HG02885 (cell line): ENCODE results near the gene HMCN2.
"Not testable (repeated sequence)": the region's sequence is repeated elsewhere in the genome, so short reads cannot be mapped to it uniquely, and the experiment has no call there.

Experiments used
- ATAC-seq: cut with Tn5 transposase; IDR thresholded peaks from one replicate; pipeline ENCODE4 v1.9.1; 2021; ENCODE audit warnings: mild to moderate bottlenecking; ENCODE audit not compliant: unreplicated experiment, poor library complexity

HMCN2 gene

DNA sequence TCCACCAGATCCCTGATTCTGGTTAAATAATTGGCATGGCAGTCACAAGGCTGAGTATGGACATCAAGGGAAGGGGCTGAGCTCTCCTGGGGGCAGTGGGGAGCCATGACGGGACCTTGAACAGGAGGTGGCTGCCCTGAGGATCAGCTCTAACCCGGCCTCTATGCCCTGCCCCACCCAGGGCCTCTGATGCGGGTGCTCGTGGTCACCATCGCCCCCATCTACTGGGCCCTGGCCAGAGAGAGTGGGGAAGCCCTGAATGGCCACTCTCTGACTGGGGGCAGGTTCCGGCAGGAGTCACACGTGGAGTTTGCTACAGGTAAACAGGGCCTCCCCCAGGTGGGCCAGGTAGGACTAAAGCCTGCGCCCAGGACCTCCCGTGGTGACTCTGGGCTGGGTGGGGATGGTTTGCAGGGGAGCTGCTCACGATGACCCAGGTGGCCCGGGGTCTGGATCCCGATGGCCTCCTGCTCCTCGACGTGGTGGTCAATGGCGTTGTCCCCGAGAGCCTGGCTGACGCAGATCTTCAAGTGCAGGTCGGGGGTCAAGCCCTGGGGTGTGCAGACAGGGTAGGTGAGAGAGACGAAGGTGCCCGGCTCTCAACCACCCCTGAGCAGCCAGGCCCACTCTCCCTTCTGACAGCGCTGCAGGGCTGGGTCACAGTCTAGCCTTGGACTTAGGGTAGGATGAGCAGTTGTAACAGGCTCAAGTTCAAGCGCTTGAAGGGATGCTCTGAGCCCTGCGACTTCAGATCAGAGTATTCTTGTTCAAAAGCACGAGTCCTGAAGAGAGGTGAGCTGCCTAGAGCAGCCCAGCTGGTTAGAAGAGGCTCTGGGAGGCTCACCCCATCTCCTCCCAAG is 159.3 kb downstream of the HMCN2 start:
- no peak for ATAC-seq

DNA sequence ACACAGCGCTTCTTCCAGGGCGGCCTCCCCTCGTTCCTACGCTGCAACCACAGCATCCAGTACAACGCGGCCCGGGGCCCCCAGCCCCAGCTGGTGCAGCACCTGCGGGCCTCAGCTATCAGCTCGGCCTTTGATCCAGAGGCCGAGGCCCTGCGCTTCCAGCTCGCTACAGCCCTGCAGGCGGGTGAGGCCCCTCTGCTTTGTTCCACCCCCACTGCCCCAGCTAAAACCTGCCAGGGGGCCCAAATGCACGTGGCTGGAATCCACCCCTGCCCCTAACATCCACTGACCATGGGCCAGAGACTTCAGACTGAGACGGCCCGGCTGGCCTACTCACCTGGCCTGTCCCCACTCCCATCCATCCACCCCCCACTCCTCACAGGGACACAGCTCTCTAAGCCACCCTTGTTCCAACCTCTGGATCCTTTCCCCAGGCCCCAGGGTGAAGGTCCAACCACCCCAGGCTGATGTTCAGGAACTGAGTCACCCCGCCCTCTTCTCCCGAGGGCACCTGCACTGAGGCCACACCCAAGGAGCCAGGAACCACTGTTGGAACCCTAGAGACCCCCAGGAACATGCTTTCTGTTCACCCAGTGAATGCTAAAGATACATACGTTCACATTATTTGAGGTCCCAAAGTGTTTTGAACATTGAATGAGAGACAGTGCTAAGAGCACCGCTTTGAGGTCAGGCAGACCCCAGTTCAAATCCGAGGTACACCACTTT is 160.3 kb downstream of the HMCN2 start:
- no peak for ATAC-seq

DNA sequence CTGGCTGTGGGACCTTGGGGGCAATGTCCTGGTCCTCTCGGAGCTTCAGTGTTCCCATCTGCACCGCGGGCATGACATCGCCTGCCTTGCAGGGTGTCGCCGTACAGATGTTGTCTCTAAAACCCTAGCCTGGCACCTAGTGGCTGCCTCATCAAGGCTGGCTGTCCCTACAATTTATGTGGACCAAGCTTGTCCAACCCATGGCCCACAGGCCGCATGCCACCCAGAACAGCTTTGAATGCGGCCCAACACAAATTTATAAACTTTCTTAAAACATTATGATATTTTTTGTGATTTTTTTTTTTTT is 160.9 kb downstream of the HMCN2 start:
- no peak for ATAC-seq

DNA sequence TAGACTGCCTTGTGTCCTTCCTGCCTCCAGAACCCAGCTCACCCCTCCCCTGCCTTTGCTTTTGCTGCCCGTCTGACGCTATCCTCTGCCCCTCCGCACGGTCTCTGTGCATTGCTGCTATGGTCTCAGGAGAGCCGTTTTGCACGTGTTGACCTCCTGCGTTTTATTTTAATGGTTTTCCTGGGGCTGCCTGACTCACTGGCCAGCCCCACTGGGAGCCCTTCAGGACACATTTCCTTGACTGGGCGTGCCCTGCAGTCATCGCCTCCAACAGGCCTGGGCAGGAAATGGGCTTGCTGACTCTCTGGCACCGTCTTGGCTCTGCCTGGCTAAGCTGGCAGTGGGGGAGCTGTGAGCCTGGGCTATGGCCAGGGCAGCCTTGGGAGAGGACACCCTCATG is 161.3 kb downstream of the HMCN2 start:
- no peak for ATAC-seq

DNA sequence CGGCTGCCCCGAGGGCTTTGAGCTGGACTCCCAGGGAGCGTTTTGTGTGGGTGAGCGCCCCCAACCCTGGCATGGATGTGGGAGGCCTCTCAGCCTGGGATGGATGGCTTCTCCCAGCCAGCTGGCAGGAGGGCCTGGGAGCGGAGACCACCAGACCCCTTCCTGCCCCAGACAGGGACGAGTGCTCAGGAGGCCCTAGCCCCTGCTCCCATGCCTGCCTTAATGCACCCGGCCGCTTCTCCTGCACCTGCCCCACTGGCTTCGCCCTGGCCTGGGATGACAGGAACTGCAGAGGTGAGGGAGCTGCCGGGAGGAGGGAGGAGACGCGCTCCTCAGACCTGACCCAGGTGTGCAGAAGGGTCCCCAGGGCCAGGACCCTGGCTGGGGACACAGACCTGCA is 161.8 kb downstream of the HMCN2 start:
- ATAC-seq, result no peak

DNA sequence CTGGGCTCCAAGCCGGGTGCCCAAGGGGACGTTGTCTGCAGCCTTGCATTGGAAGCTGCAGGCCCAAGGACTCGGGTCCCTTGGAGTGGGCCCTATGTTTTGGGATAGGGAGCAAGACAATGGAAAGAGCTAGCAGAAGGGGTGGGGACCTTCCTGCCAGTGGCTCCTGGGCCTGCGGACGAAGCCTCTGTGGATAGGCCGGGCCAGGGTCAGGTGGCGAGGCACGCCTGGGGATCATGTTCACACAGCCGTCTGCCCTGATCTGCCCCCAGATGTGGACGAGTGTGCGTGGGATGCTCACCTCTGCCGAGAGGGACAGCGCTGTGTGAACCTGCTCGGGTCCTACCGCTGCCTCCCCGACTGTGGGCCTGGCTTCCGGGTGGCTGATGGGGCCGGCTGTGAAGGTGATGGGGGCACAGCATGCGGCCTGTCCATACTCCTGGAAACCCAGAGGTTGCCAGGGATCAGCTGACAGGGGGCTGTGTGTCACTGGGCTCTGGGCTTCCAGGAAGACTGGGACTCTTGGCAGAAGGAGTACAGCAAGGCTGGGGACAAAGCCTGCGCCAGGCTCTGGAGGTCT is 162.6 kb downstream of the HMCN2 start:
- no peak for ATAC-seq

DNA sequence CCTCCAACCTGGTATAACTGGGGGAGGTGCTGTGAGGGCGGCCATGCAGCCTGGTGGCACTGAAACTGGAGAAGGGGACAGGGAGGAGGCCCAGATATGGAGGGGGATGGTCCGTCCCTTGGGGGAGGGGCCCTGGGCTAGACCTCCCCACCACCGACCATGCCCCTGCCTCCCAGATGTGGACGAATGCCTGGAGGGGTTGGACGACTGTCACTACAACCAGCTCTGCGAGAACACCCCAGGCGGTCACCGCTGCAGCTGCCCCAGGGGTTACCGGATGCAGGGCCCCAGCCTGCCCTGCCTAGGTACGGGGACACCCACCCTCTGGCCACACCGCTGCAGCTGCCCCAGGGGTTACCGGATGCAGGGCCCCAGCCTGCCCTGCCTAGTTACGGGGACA is 163.8 kb downstream of the HMCN2 start:
- ATAC-seq, result no peak

DNA sequence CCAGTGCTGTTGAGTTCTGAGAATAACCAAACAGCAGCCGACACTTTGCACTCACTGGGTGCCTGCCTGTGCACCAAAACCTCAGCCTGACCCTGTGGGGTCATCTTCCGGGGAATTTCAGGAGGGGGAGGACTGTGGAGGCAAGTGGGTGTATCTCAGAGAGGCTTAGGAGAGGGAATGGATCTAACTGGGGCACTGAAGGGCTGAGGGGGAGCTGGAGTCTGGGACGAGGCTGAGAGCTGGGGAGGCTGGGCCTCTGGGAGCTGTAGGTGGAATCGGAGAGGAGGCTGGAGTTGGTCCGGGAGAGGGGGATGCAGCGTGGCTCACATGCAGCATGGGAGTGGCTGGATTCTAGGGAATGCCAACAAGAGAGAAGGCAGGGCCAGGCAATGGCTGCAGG is 164.3 kb downstream of the HMCN2 start:
- no peak for ATAC-seq

DNA sequence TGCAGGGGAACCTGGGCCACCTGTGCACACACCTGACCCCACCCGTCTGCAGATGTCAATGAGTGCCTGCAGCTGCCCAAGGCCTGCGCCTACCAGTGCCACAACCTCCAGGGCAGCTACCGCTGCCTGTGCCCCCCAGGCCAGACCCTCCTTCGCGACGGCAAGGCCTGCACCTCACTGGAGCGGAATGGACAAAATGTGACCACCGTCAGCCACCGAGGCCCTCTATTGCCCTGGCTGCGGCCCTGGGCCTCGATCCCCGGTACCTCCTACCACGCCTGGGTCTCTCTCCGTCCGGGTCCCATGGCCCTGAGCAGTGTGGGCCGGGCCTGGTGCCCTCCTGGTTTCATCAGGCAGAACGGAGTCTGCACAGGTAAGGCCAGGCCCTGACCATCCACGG is 164.7 kb downstream of the HMCN2 start:
- ATAC-seq, result no peak

DNA sequence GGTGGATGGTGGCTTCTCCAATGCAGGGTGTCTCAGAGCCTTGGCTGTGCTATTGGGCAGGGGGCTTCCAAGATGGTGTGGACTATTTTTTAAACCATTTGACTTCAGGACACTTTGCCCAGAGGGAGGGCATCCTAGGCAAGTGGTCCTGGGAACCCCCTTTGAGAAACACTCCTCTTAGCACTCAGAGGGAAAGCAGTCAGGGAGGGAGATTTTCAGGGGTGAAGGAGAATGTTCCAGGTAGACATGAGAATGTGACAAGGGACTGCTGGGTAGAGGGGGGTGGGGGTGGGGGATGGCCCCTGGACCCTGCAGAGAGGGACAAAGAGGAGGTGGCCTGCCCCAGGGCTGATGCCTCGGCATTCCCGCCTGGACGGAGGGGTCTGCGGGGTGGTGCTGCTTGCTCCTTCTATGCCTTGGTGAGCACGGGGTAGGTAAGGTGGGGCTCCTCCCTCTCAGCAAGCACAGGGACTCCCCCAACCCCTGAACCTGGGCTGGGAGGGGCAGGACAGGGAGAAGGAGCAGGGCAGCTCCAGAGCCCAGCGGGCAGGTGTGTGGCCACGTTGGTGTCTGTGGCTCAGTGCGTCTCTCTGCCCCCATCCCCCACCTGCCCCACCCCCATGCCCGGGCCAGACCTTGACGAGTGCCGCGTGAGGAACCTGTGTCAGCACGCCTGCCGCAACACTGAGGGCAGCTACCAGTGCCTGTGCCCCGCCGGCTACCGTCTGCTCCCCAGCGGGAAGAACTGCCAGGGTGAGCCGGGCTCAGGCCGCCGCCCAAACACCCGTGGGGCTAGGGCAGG is 165.4 kb downstream of the HMCN2 start:
- no peak for ATAC-seq

DNA sequence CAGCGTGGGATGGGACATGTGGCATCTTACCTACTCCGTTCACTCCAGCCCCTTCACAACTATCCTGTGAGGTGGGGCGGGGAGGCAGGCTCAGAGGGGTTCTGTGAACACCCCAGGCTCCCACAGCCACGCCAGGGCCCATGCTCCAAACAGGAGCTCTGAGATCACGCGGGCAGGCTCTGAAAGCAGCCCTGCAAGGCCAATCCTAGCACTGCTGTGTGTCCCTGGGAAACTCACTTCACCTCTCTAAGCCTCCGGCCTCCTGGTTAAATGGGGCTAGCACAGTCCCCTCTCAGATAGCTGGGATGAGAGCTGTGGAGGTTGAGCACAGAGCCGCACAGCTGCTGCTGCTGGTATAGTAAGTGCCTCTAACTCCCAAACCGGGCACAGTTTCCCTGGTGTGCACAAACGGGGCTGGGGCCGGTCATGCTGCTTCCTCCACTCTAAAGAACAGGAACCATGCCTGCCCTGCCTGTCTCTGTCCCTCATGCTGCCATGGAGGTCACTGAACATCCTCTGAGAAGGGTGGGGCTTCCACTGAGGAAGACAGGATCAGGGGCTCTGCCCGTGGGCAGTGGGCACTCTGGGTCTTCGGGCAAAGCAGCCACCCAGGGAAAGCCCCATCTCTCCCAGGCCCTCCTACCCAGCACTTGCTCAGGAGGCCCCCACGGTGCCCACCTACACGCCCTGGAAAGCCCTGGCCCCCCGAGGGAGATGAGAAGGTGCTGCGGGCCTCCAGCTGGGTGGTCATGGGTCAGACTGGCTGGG is 166.2 kb downstream of the HMCN2 start:
- no peak for ATAC-seq

DNA sequence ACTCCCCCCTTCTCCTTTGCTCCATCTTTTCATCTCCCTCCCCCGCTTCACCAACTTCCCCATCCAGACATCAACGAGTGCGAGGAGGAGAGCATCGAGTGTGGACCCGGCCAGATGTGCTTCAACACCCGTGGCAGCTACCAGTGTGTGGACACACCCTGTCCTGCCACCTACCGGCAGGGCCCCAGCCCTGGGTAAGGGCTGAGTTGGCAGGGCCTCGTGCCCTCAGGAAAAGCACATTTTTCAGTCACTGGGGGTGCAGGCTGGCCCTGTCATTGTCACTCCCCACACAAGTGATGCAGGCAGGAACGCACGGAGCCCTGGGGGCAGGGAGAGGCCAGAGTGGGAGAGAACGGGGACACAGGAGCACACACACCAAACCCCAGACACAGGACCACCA is 166.8 kb downstream of the HMCN2 start:
- ATAC-seq, result no peak

DNA sequence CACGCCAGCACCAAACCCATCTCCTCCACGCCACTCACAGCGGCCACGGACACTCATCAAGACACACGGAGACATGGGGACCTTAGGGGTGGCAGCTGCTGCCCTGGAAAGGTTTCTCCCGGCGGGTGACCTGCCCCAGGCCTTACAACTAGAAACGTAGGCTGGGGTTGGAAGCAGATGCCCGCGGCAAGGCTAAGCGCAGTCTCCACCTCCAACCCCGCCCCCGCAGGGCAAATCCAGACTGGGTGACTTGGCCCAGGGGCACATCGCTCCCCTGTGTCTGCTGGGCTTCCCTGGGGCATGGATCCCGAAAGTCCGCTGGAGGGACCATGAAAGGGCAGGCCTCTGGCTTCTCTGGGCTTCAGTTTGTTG is 167.2 kb downstream of the HMCN2 start:
- no peak for ATAC-seq

DNA sequence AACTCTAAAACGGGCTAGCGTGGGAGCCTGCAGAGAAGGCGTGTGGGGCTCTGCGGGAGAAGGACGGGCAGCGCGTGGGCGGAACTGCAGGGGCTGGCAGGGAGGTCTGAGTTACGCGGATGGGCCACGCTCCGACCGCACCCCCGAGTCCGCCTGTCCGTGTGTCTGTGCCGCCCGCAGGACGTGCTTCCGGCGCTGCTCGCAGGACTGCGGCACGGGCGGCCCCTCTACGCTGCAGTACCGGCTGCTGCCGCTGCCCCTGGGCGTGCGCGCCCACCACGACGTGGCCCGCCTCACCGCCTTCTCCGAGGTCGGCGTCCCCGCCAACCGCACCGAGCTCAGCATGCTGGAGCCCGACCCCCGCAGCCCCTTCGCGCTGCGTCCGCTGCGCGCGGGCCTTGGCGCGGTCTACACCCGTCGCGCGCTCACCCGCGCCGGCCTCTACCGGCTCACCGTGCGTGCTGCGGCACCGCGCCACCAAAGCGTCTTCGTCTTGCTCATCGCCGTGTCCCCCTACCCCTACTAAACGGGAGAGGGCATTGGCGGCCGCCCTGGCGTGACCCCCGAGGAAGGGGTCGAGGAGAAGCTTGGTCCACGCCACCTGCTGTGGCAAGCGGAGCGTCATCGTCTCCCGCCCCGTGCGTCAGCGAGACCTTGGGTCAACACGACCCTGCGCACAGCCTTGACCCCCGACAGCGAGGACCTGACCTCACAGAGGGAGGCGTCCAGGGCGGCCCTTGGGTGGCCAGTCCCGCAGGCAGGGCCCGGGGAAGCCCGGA is 167.8 kb downstream of the HMCN2 start:
- ATAC-seq, result no peak

DNA sequence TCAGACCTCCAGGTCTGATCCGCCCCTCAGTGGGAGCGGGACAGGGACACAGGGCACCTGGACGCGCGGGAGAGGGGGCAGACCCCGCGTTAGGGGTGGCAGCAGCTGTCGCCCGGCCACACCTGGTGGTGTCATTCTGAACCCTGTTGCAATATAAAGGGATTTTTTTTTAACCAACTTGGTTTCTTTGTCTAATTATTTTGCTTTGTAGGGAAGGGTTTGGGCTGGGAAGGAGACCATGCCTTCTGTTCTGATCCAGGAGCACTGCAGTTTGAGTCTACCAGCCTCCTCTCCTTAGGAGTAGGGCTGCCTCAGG is 168.3 kb downstream of the HMCN2 start:
- ATAC-seq, result no peak

DNA sequence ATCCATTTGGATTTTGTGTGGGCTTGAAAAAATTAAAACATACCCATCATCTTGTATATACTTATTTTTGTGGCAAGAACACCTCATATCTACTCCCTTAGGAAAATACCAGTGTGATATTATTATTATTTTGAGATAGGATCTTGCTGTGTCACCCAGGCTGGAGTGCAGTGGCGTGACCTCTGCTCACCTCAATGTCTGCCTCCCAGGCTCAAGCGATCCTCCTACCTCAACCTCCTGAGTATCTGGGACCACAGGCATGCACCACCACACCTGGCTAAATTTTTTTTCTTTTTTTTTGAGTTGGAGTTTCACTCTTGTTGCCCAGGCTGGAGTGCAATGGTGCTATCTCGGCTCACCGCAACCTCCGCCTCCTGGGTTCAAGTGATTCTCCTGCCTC is 169.1 kb downstream of the HMCN2 start:
- not testable (repeated sequence) for ATAC-seq

DNA sequence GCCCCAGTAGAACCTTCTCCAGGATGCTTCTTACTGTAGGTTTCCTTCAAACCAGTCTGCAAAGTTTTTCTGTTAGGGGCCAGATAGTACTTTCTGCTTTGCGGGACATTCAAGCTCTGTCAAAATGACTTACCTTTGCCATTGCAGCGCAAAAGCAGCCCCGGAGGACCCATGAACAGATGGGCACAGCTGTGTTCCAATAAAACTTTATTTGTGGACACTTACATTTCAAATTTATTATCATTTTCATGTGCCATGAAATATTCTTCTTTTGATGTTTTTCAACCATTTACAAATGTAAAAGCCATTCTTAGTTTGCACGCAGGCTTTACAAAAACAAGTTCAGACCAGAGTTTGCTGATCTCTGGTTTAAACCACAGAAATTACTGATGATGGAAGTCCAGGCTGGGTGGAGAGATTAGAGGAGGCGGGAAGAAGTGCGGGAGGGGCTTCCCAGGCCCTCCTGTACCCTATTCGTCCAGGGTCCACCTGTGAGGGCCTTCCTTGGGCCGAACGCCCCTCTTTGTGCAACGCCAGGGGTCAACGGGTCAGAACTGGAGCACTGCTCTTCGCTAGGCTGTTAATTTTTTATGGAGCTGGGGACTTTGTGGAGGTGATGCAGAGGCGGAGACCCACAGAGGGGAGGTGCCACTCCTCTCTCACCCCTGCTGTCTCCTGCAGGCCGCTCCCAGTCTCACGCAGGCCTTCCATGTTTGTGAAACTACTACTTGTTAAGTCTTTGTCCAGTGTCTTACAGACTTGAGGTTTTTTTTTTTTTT is 171.6 kb downstream of the HMCN2 start:
- ATAC-seq, result no peak

DNA sequence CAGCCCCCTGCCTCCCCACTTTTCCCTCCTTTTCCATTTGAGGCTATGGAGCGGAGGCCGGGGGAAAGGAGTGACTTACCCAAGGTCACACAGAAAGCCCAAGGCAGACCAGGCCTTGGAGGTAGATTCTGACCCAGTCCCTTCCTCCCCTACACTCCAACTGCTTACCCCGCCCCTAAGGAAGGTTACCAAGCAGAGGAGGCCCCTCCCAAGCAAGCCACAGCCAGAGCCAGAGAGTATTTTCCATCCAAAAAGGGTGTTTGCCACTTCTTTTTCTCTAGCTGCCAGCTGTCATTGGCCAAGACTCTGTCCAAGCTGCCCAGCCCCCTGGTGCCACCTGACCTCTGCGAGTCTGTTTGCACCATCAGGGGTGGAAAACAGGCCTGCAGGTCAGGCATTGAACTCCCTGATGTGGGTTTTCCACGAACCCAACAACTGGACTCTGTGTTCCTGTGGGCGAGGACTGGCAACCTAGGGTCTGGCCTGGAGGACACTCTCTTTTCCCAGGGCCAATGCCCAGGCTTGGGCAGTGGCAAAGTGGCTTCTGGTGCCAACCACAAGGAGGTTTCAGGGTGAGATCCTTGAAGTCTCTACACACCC is 172.9 kb downstream of the HMCN2 start:
- ATAC-seq, result no peak
